ENCODE results near the gene CAPZA3. TPM values are rescaled to one million over a fixed set of nuclear protein-coding genes. Genes with fewer than 3 reads are reported as not detected.
"Not testable (repeated sequence)": the region's sequence is repeated elsewhere in the genome, so short reads cannot be mapped to it uniquely, and the experiment has no call there.

Gene CAPZA3
- total RNA-seq, 1 experiment from 2014 or later = not detected

DNA sequence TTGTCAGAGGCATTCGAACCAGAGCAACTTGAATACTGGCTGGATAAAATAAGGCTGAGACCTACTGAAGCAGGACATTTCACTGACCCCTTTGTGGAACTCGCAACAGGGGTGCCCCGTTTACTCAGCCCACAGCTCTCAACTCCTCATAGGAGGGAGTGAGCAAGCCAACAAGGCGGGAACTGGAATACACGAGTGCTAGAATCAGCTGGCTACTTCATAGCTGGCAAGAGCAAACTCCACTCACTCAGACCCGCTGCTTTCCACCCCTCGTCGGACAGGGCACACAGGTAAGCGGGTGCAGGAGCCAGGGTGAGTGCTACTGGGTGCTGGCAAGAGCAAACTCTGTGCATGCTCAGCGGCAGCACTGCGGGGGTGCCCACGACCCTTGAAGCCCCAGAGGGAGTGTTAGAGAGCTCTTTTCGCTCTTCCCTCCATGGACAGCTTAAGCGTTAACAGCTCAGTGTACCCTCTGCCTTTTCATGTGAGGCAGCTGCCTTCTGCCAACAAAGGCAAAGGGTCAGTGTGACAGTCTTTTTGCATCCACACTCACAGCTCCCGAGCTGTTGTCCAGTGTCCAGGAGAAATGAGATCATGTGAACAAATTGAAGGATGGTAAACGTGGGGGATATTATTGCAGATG is 15.7 kb downstream of the CAPZA3 start:
- Histone ChIP-seq H3K9me2 (ENCODE audit: insufficient read depth) (no peaks in the 10 kb centered on the region), H3K79me2 (ENCODE audit: low read depth) (no peaks in the 10 kb centered on the region), H3K4me1 (replicated peaks; ENCODE audit: insufficient read depth) (0 out of 2 replicates have a peak, but pooled peaks cover 12% of the 10 kb centered on the region), H3K27me3 (ENCODE audit: insufficient read depth, low read depth) (no peaks in the 10 kb centered on the region), H2AFZ (0 out of 2 replicates have a peak overlapping the region, but pooled peaks have one; percentile 15), H3K27ac (no peak overlapping the region), H3K36me3 (ENCODE audit: low read depth) (no peaks in the 10 kb centered on the region), H4K20me1 (ENCODE audit: insufficient read depth) (no peaks in the 10 kb centered on the region), H3K4me3 (no peak overlapping the region), H3F3A (ENCODE audit: insufficient read depth, low read depth) (no peaks in the 10 kb centered on the region), H3K4me2 (no peak overlapping the region), H3K9me3 (ENCODE audit: insufficient read depth, low read depth) (no peaks in the 10 kb centered on the region)
- intact Hi-C loops (cut with micrococcal nuclease; ENCODE audit: unreplicated experiment) = no loop called here
- TF ChIP-seq EZH2 (IDR thresholded peaks at IDR 0.05; ENCODE audit: low read depth) = no peak
- TF ChIP-seq, protein P1, sequence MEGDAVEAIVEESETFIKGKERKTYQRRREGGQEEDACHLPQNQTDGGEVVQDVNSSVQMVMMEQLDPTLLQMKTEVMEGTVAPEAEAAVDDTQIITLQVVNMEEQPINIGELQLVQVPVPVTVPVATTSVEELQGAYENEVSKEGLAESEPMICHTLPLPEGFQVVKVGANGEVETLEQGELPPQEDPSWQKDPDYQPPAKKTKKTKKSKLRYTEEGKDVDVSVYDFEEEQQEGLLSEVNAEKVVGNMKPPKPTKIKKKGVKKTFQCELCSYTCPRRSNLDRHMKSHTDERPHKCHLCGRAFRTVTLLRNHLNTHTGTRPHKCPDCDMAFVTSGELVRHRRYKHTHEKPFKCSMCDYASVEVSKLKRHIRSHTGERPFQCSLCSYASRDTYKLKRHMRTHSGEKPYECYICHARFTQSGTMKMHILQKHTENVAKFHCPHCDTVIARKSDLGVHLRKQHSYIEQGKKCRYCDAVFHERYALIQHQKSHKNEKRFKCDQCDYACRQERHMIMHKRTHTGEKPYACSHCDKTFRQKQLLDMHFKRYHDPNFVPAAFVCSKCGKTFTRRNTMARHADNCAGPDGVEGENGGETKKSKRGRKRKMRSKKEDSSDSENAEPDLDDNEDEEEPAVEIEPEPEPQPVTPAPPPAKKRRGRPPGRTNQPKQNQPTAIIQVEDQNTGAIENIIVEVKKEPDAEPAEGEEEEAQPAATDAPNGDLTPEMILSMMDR (conservative IDR thresholded peaks at IDR 0.05) = no peak
- DNase-seq = no peak
- POLR2A ChIA-PET (ENCODE audit: unreplicated experiment) = no interaction called here
- CTCF ChIA-PET = interaction anchor here (0.5 kb wide), 1 partner anchor 864 kb away, joined by 4 read pairs; no protein-coding TSS in a partner anchor
- no TSS peak for BruUV-seq (replicated peaks)

DNA sequence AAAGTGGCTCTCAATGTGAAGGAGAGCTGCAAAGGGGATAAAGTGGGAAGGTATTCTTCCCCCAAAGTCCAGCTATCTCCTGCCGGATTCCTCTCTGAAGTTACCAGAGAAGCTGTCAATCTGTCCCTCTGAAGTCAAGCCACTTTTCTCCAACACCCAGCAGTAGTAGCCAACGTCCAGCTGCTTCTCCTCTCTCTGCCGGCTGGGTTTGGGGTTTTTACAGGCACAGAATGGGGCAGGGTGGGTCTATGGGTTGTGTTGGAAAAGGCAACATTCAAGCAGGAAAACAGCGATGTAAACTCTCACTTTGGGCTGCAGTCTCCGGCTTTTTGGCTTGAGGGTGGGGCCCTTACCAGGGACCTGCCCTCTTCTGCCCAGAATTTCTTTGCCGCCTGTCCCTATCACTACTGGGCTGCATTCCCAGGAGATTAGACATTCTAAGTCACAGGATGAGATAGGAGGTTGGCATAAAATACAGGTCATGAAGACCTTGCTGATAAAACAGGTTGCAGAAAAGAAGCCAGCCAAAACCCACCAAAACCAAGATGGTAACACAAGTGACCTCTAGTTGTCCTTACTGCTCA is 16.3 kb downstream of the CAPZA3 start:
- H2AFZ ChIP-seq = no peak overlapping the region
- no TSS peak for BruUV-seq (replicated peaks)
- H3K27me3 ChIP-seq (ENCODE audit: insufficient read depth, low read depth) = no peaks in the 10 kb centered on the region
- no peaks in the 10 kb centered on the region for H3K79me2 ChIP-seq (ENCODE audit: low read depth)
- intact Hi-C loops (cut with micrococcal nuclease; ENCODE audit: unreplicated experiment) = no loop called here
- no peaks in the 10 kb centered on the region for H3F3A ChIP-seq (ENCODE audit: insufficient read depth, low read depth)
- TF ChIP-seq EZH2 (IDR thresholded peaks at IDR 0.05; ENCODE audit: low read depth) = no peak
- TF ChIP-seq, protein P1 (conservative IDR thresholded peaks at IDR 0.05) = no peak
- no peaks in the 10 kb centered on the region for H3K36me3 ChIP-seq (ENCODE audit: low read depth)
- H3K4me3 ChIP-seq = no peak overlapping the region
- H3K4me2 ChIP-seq = no peak overlapping the region
- H3K9me2 ChIP-seq (ENCODE audit: insufficient read depth) = no peaks in the 10 kb centered on the region
- 0 out of 2 replicates have a peak, but pooled peaks cover 12% of the 10 kb centered on the region for H3K4me1 ChIP-seq (replicated peaks; ENCODE audit: insufficient read depth)
- ChIA-PET CTCF (no interaction called here), POLR2A (ENCODE audit: unreplicated experiment) (no interaction called here)
- no peaks in the 10 kb centered on the region for H4K20me1 ChIP-seq (ENCODE audit: insufficient read depth)
- H3K9me3 ChIP-seq (ENCODE audit: insufficient read depth, low read depth) = no peaks in the 10 kb centered on the region
- no peak overlapping the region for H3K27ac ChIP-seq
- peak in 1 of 2 experiments; percentile 33 for DNase-seq

DNA sequence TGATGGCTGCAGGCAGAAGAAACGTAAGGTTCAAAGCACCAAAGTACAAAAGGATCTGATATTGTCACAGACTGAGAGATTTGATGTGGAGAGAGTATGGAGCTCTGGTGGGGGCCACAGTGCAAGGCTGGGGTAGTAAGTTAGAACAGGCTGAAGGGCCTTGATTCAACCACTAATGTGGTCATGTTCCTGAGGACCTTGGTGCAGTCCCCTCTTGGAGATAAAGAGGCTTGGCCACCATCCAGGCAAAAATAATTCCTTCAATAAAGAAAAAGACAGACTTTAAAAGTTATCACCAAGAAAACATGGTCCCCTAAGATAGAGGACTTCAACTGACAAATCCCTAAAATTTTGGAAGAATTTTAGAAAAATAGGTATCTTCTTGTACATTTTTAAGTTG is 17.4 kb downstream of the CAPZA3 start:
- Histone ChIP-seq H4K20me1 (ENCODE audit: insufficient read depth) (no peaks in the 10 kb centered on the region), H3K27me3 (ENCODE audit: insufficient read depth, low read depth) (no peaks in the 10 kb centered on the region), H3K4me1 (replicated peaks; ENCODE audit: insufficient read depth) (0 out of 2 replicates have a peak, but pooled peaks cover 4% of the 10 kb centered on the region), H2AFZ (no peak overlapping the region), H3K79me2 (ENCODE audit: low read depth) (no peaks in the 10 kb centered on the region), H3K4me2 (no peak overlapping the region), H3K9me3 (ENCODE audit: insufficient read depth, low read depth) (no peaks in the 10 kb centered on the region), H3K36me3 (ENCODE audit: low read depth) (no peaks in the 10 kb centered on the region), H3K9me2 (ENCODE audit: insufficient read depth) (no peaks in the 10 kb centered on the region; the same call in 1 of the 2 replicates), H3K4me3 (no peak overlapping the region), H3F3A (ENCODE audit: insufficient read depth, low read depth) (no peaks in the 10 kb centered on the region), H3K27ac (no peak overlapping the region)
- intact Hi-C loops (cut with micrococcal nuclease; ENCODE audit: unreplicated experiment) = no loop called here
- ChIA-PET POLR2A (ENCODE audit: unreplicated experiment) (no interaction called here), CTCF (no interaction called here)
- no peak for DNase-seq
- no TSS peak for BruUV-seq (replicated peaks)
- no peak for TF ChIP-seq EZH2 (IDR thresholded peaks at IDR 0.05; ENCODE audit: low read depth)
- TF ChIP-seq, protein P1 (conservative IDR thresholded peaks at IDR 0.05) = no peak

DNA sequence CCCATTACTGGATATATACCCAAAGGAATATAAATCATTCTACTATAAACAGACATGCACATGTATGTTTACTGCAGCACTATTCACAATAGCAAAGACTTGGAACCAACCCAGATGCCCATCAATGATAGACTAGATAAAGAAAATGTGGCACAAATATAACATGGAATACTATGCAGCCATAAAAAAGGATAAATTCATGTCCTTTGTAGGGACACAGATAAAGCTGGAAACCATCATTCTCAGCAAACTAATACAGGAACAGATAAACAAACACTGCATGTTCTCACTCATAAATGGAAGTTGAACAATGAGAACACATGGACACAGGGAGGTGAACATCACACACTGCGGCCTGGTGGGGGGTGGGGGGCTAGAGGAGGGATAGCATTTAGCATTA is 28.6 kb downstream of the CAPZA3 start:
- intact Hi-C loops (cut with micrococcal nuclease; ENCODE audit: unreplicated experiment); H3K27ac ChIP-seq; H2AFZ ChIP-seq; POLR2A ChIA-PET (ENCODE audit: unreplicated experiment); H3K9me3 ChIP-seq (ENCODE audit: insufficient read depth, low read depth); H3K4me2 ChIP-seq; H3K27me3 ChIP-seq (ENCODE audit: insufficient read depth, low read depth); H3K9me2 ChIP-seq (ENCODE audit: insufficient read depth); BruUV-seq (replicated peaks); H3K4me3 ChIP-seq; H3K4me1 ChIP-seq (replicated peaks; ENCODE audit: insufficient read depth); DNase-seq; H3F3A ChIP-seq (ENCODE audit: insufficient read depth, low read depth); H4K20me1 ChIP-seq (ENCODE audit: insufficient read depth); CTCF ChIA-PET; H3K36me3 ChIP-seq (ENCODE audit: low read depth); H3K79me2 ChIP-seq (ENCODE audit: low read depth): not testable (repeated sequence)
